Liver (tissue), 9 donors: ENCODE measurements around the gene IER2. TPM values are rescaled to one million over a fixed set of nuclear protein-coding genes. Genes with fewer than 3 reads are reported as not detected.
A peak's percentile ranks its signal among the peaks of the same experiment; 100 is the strongest.

Experiments used
- DNase-seq: peaks from one replicate; pipeline ENCODE4 v3.0.0-alpha.2; 2017; ENCODE audit warnings: low spot score
- H3K27ac ChIP-seq, 2 donors: one replicate each; pipeline ENCODE4 v1.7.0; 2013; ENCODE audit warnings: inconsistent platforms in 2 of 2, low read length in 2 of 2, control low read depth in 1 of 2, low read depth in 1 of 2, mild to moderate bottlenecking in 1 of 2
- H3K27me3 ChIP-seq, 4 donors: one replicate each; pipeline versions ENCODE4 v1.6.1 to v1.7.0; 2013; ENCODE audit warnings: low read length in 3 of 4, inconsistent platforms in 1 of 4, mild to moderate bottlenecking in 1 of 4, moderate library complexity in 1 of 4; ENCODE audit not compliant: control insufficient read depth in 4 of 4, insufficient read depth in 4 of 4
- H3K36me3 ChIP-seq, 4 donors: one replicate each; pipeline versions ENCODE4 v1.6.1 to v1.7.0; 2013; ENCODE audit warnings: low read length in 3 of 4, mild to moderate bottlenecking in 3 of 4, low read depth in 1 of 4, moderate library complexity in 1 of 4; ENCODE audit not compliant: control insufficient read depth in 4 of 4, insufficient read depth in 3 of 4
- H3K4me1 ChIP-seq, 4 donors: one replicate each; pipeline versions ENCODE4 v1.6.1 to v1.7.0; 2013; ENCODE audit warnings: low read length in 3 of 4, mild to moderate bottlenecking in 3 of 4, moderate library complexity in 1 of 4; ENCODE audit not compliant: control insufficient read depth in 4 of 4, insufficient read depth in 4 of 4
- H3K4me3 ChIP-seq, 3 donors: one replicate each; pipeline versions ENCODE4 v1.6.1 to v1.7.0; 2013; ENCODE audit warnings: low read length in 3 of 3, control low read depth in 1 of 3, low read depth in 1 of 3, mild to moderate bottlenecking in 1 of 3
- H3K9ac ChIP-seq, 2 donors: one replicate each; pipeline ENCODE4 v1.7.0; 2013; ENCODE audit warnings: low read length in 2 of 2, mild to moderate bottlenecking in 2 of 2, moderate library complexity in 2 of 2, control low read depth in 1 of 2, low read depth in 1 of 2
- H3K9me3 ChIP-seq, 4 donors: one replicate each; pipeline versions ENCODE4 v1.6.1 to v1.7.0; 2013; ENCODE audit warnings: low read length in 3 of 4; ENCODE audit not compliant: control insufficient read depth in 4 of 4
- ATF3 ChIP-seq: IDR thresholded peaks from 2 replicates; pipeline ENCODE4 v1.6.1; 2016; ENCODE audit warnings: antibody characterized with exemption
- FOXA2 ChIP-seq: IDR thresholded peaks from 2 replicates; pipeline ENCODE4 v1.6.1; 2016; ENCODE audit warnings: antibody characterized with exemption
- GABPA ChIP-seq, 2 donors: IDR thresholded peaks in 1 of 2; conservative IDR thresholded peaks in 1 of 2; 2 replicates each; pipeline ENCODE4 v1.6.1; 2016; ENCODE audit warnings: antibody characterized with exemption in 2 of 2, mild to moderate bottlenecking in 1 of 2, moderate library complexity in 1 of 2
- HNF4A ChIP-seq, 2 donors: conservative IDR thresholded peaks; 2 replicates each; pipeline ENCODE4 v1.6.1; 2016; ENCODE audit warnings: antibody characterized with exemption in 2 of 2, mild to moderate bottlenecking in 2 of 2
- HNF4G ChIP-seq: IDR thresholded peaks from 2 replicates; pipeline ENCODE4 v1.6.1; 2016; ENCODE audit warnings: antibody characterized with exemption
- JUND ChIP-seq, 2 donors: IDR thresholded peaks; 2 replicates each; pipeline ENCODE4 v1.6.1; 2016; ENCODE audit warnings: antibody characterized with exemption in 2 of 2
- NR2F2 ChIP-seq: IDR thresholded peaks from 2 replicates; pipeline ENCODE4 v1.6.1; 2016; ENCODE audit warnings: antibody characterized with exemption
- RAD21 ChIP-seq, 2 donors: IDR thresholded peaks; 2 replicates each; pipeline ENCODE4 v1.6.1; 2016; ENCODE audit warnings: antibody characterized with exemption in 2 of 2, mild to moderate bottlenecking in 2 of 2
- RXRA ChIP-seq, 2 donors: IDR thresholded peaks; 2 replicates each; pipeline ENCODE4 v1.6.1; 2017 to 2018; ENCODE audit warnings: antibody characterized with exemption in 2 of 2, mild to moderate bottlenecking in 1 of 2
- SP1 ChIP-seq: IDR thresholded peaks from 2 replicates; pipeline ENCODE4 v1.6.1; 2018; ENCODE audit warnings: antibody characterized with exemption, mild to moderate bottlenecking
- TAF1 ChIP-seq: conservative IDR thresholded peaks from 2 replicates; pipeline ENCODE4 v1.6.1; 2016; ENCODE audit warnings: antibody characterized with exemption, mild to moderate bottlenecking
- YY1 ChIP-seq: IDR thresholded peaks from 2 replicates; pipeline ENCODE4 v1.6.1; 2016; ENCODE audit warnings: antibody characterized with exemption, mild to moderate bottlenecking
- ZBTB33 ChIP-seq: IDR thresholded peaks from 2 replicates; pipeline ENCODE4 v1.6.1; 2016; ENCODE audit warnings: antibody characterized with exemption
- WGBS: extraction: QIAGEN DNeasy Blood & Tissue Kit; methylation state at CpG from one replicate; pipeline ENCODE4 v1.1.7; 2013; 5-methylcytosine and 5-hydroxymethylcytosine counted together
- polyA plus RNA-seq, 2 donors: library from polyadenylated mRNA; stranded (reverse) in 1 of 2; unstranded in 1 of 2; fragments of 200-250 nt in 1 of 2; fragments of >200 nt in 1 of 2; fragmentation: Nextera tagmentation in 1 of 2; extraction: Ambion mirVana in 1 of 2; gene quantifications; one replicate each; pipeline versions ENCODE4 v1.2.1 to v1.2.3, GENCODE V29; 2013 to 2015
- total RNA-seq, 2 donors: library from RNA; depleted of rRNA; stranded (reverse); fragments of >200 nt; gene quantifications; one replicate each; pipeline ENCODE4 v1.2.3, GENCODE V29; 2014
- TF ChIP-seq, protein P1 (sequence below): fragments of 150-350 bp; IDR thresholded peaks from 2 replicates; pipeline ENCODE4 v1.5.1; 2017; ENCODE audit warnings: improper control_type of control experiment, low read depth, low read length; ENCODE audit not compliant: missing input control
- TF ChIP-seq, protein P2 (sequence below): IDR thresholded peaks from 2 replicates; pipeline ENCODE4 v1.6.1; 2016; ENCODE audit warnings: antibody characterized with exemption, mild to moderate bottlenecking
- TF ChIP-seq, protein P3 (sequence below): IDR thresholded peaks from 2 replicates; pipeline ENCODE4 v1.6.1; 2016; ENCODE audit warnings: antibody characterized with exemption
- donor health status: healthy.
- donor health status: healthy.
- donor health status: healthy.
- donor health status: healthy.
- donor health status: healthy.

The IER2 gene
- total and polyA plus RNA-seq, 4 donors: 11.4 to 38.9 (median 21.9) TPM

- Histone ChIP-seq H3K27me3 (no peaks in the 10 kb centered on the region), H3K9ac (peak overlapping the region; percentile 36 to 91), H3K4me1 (peaks cover 12 to 42% (median 31%) of the 10 kb centered on the region in 4 donors), H3K4me3 (peak overlapping the region; percentile 90 to 100 (median 93)), H3K36me3 (peaks cover 0 to 6% (median 2%) of the 10 kb centered on the region in 4 donors), H3K27ac (peak overlapping the region; percentile 78 to 82), H3K9me3 (no peaks in the 10 kb centered on the region)
- 13% methylated on average over 20 of the region's 20 CpGs for WGBS
- DNase-seq: no peak
- TF ChIP-seq ZBTB33 (no peak), HNF4A (conservative IDR thresholded peaks at IDR 0.05) (no peak), GABPA (IDR thresholded peaks at IDR 0.05 in 1 of 2, conservative IDR thresholded peaks at IDR 0.05 in 1 of 2) (no peak), YY1 (no peak), ATF3 (no peak), HNF4G (no peak), TAF1 (no peak)
- TF ChIP-seq, protein P1, sequence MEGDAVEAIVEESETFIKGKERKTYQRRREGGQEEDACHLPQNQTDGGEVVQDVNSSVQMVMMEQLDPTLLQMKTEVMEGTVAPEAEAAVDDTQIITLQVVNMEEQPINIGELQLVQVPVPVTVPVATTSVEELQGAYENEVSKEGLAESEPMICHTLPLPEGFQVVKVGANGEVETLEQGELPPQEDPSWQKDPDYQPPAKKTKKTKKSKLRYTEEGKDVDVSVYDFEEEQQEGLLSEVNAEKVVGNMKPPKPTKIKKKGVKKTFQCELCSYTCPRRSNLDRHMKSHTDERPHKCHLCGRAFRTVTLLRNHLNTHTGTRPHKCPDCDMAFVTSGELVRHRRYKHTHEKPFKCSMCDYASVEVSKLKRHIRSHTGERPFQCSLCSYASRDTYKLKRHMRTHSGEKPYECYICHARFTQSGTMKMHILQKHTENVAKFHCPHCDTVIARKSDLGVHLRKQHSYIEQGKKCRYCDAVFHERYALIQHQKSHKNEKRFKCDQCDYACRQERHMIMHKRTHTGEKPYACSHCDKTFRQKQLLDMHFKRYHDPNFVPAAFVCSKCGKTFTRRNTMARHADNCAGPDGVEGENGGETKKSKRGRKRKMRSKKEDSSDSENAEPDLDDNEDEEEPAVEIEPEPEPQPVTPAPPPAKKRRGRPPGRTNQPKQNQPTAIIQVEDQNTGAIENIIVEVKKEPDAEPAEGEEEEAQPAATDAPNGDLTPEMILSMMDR: no peak
- TF ChIP-seq, protein P2, sequence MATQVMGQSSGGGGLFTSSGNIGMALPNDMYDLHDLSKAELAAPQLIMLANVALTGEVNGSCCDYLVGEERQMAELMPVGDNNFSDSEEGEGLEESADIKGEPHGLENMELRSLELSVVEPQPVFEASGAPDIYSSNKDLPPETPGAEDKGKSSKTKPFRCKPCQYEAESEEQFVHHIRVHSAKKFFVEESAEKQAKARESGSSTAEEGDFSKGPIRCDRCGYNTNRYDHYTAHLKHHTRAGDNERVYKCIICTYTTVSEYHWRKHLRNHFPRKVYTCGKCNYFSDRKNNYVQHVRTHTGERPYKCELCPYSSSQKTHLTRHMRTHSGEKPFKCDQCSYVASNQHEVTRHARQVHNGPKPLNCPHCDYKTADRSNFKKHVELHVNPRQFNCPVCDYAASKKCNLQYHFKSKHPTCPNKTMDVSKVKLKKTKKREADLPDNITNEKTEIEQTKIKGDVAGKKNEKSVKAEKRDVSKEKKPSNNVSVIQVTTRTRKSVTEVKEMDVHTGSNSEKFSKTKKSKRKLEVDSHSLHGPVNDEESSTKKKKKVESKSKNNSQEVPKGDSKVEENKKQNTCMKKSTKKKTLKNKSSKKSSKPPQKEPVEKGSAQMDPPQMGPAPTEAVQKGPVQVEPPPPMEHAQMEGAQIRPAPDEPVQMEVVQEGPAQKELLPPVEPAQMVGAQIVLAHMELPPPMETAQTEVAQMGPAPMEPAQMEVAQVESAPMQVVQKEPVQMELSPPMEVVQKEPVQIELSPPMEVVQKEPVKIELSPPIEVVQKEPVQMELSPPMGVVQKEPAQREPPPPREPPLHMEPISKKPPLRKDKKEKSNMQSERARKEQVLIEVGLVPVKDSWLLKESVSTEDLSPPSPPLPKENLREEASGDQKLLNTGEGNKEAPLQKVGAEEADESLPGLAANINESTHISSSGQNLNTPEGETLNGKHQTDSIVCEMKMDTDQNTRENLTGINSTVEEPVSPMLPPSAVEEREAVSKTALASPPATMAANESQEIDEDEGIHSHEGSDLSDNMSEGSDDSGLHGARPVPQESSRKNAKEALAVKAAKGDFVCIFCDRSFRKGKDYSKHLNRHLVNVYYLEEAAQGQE: no peak
Observed at GRCh38 chr19:13117176-13117771, 32.9 kb upstream of the IER2 start.

DNA sequence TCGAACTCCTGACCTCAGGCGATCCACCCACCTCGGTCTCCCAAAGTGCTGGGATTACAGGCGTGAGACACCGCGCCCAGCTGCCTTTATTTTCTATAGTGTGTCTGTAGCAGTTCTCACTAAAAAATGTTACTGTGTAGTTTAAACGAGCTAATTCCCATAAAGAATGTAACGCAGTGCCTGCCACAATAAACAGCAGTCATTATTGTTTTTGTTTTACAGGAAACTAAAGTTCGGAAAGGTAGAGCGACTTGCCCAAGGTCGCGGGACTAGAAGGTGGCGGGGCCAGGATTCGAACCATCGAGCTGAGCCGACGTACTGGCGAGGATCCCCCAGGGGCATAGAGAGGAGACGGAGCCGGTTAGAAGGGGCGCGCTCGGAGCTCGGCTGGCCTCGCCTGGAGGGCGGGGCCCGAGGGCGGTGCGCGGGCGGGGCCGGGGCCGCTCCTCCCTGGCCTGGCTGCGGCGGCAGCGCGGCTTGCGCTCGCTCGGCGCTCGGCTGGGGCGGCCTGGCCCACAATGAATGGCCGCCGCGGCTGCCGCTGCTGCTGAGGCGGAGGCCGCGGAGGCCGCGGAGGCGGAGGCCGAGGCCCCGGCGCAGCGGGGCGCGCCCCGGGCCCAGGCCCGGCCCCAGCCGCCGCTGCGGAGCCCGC, 32.3 kb upstream of the IER2 start, which contains the start of gene NACC1:
TSS of gene NACC1 (plus strand) at position 493 of the 652 bp plus-strand sequence. CDS start 16,944 bp downstream, outside the sequence.
- Histone ChIP-seq H3K9me3 (no peaks in the 10 kb centered on the region), H3K9ac (peak within 1 kb of the TSS; percentile 43 to 91), H3K27me3 (no peaks in the 10 kb centered on the region), H3K4me1 (peaks cover 12 to 42% (median 31%) of the 10 kb centered on the region in 4 donors), H3K4me3 (peak within 1 kb of the TSS; percentile 90 to 100 (median 93)), H3K27ac (peak within 1 kb of the TSS; percentile 78 to 82), H3K36me3 (peaks cover 0 to 2% (median under 1%) of the 10 kb centered on the region in 4 donors)
- DNase-seq: peak; percentile 90
- 2% methylated on average over 65 of the region's 65 CpGs for WGBS
- no peak for TF ChIP-seq FOXA2
- no peak for TF ChIP-seq NR2F2
- TF ChIP-seq RAD21 (IDR thresholded peaks at IDR 0.05): no peak
- TF ChIP-seq, protein P3, sequence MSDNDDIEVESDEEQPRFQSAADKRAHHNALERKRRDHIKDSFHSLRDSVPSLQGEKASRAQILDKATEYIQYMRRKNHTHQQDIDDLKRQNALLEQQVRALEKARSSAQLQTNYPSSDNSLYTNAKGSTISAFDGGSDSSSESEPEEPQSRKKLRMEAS: no peak
- TF ChIP-seq, protein P1: no peak
- no peak for TF ChIP-seq SP1
- TF ChIP-seq JUND (IDR thresholded peaks at IDR 0.05): no peak
- TF ChIP-seq, protein P2: no peak
- TF ChIP-seq HNF4A (conservative IDR thresholded peaks at IDR 0.05): no peak
- TF ChIP-seq RXRA (IDR thresholded peaks at IDR 0.05): no peak
- TF ChIP-seq TAF1: no peak
